MG63 (cell line): ENCODE data around the gene CIDEA. TPM values are rescaled to one million over a fixed set of nuclear protein-coding genes. Genes with fewer than 3 reads are reported as not detected.
"Not testable (repeated sequence)": the region's sequence is repeated elsewhere in the genome, so short reads cannot be mapped to it uniquely, and the experiment has no call there.

Source experiments
- DNase-seq: peaks from one replicate; pipeline ENCODE4 v3.0.0-alpha.2; 2020
- H3K27me3 ChIP-seq: fragments of 250-450 bp; sonication (Bioruptor Pico); 2 replicates; pipeline ENCODE4 v1.5.1; 2020; ENCODE audit warnings: mild to moderate bottlenecking, moderate library complexity
- H3K36me3 ChIP-seq: fragments of 250-450 bp; sonication (Bioruptor Pico); 2 replicates; pipeline ENCODE4 v1.5.1; 2020; ENCODE audit warnings: mild to moderate bottlenecking, moderate library complexity
- H3K4me3 ChIP-seq: fragments of 250-450 bp; sonication (Bioruptor Pico); 2 replicates; pipeline ENCODE4 v1.5.1; 2020; ENCODE audit warnings: mild to moderate bottlenecking, moderate library complexity
- H3K9me3 ChIP-seq: fragments of 250-450 bp; sonication (Bioruptor Pico); 2 replicates; pipeline ENCODE4 v1.5.1; 2020; ENCODE audit warnings: mild to moderate bottlenecking, moderate library complexity
- total RNA-seq: library from RNA; depleted of rRNA; stranded (reverse); fragments of >200 nt; shearing (Covaris generic); gene quantifications from 2 replicates; pipeline ENCODE4 v1.2.3, GENCODE V29; 2014; ENCODE audit warnings: low replicate concordance; rRNA removed

The CIDEA gene, protein sequence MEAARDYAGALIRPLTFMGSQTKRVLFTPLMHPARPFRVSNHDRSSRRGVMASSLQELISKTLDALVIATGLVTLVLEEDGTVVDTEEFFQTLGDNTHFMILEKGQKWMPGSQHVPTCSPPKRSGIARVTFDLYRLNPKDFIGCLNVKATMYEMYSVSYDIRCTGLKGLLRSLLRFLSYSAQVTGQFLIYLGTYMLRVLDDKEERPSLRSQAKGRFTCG
- total RNA-seq, result not detected in 2 replicates

DNA sequence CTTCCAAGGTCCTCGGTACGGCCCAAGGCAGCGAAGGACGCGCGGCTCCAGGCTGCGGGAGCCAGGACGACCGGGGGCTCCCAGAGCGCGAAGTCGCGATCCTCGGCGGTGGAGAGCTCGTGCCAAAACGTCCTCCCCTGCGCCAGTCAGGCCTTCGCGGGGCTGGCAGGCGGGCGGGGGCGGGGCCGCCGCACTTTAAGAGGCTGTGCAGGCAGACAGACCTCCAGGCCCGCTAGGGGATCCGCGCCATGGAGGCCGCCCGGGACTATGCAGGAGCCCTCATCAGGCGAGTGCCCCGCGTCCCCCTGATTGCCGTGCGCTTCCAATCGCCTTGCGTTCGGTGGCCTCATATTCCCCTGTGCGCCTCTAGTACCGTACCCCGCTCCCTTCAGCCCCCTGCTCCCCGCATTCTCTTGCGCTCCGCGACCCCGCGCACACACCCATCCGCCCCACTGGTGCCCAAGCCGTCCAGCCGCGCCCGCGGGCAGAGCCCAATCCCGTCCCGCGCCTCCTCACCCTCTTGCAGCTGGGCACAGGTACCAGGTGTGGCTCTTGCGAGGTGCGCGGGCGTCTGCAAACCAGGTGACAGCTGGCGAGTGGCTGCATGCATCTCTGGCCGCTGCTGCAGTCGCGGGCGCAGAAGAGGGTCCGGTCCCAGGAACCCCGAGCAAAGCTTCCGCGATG is at the start of gene CIDEA:
Gene CIDEA (plus strand): TSS at position 226 of the 684 bp plus-strand sequence. CDS start 23 bp downstream, at position 249.
- Histone ChIP-seq H3K9me3 (no peaks in the 10 kb centered on the region), H3K36me3 (no peaks in the 10 kb centered on the region), H3K4me3 (no peak within 1 kb of the TSS), H3K27me3 (peaks cover 11% of the 10 kb centered on the region)
- no peak for DNase-seq

DNA sequence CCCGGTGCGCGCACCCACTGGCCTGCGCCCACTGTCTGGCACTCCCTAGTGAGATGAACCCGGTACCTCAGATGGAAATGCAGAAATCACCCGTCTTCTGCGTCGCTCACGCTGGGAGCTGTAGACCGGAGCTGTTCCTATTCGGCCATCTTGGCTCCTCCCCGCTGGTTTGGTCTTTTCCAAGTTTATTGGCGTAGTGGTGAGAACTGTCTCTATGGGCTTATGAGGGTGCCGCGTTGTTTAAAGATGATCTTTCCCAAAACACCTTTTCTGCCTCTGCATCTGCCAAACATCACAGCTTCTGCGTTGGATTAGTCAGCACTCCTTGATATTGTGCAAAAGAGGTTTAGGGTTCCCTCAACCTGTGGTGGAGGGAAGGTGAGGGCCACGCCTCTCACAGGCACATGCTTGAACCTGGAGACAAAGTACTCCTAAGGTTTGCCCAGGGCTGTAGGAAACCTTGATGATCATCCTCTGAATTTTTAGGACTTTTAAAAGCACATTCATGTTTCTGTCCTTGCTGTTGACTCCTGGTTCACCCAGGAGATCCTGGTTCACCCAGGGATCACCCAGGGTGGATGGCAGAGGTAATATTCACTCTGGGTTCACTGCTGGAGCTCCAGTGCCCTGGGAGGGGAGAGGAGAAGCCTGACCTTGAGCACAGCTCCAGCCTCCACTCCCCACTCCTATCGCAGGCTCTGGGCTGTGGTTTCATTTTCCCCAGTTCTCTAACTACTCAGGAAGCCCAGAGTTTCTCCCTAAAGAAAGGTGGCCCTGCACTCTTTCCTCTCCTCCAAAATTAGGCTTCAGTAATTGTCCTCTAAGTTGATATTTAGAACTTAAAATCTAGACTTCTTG is 45.6 kb upstream of the CIDEA start:
- H3K9me3 ChIP-seq, H3K4me3 ChIP-seq, DNase-seq, H3K36me3 ChIP-seq, H3K27me3 ChIP-seq: not testable (repeated sequence)

GRCh38 chr18:12212308-12212707 is 41.9 kb upstream of the CIDEA start:
- H3K36me3 ChIP-seq, H3K27me3 ChIP-seq: not testable (repeated sequence)

DNA sequence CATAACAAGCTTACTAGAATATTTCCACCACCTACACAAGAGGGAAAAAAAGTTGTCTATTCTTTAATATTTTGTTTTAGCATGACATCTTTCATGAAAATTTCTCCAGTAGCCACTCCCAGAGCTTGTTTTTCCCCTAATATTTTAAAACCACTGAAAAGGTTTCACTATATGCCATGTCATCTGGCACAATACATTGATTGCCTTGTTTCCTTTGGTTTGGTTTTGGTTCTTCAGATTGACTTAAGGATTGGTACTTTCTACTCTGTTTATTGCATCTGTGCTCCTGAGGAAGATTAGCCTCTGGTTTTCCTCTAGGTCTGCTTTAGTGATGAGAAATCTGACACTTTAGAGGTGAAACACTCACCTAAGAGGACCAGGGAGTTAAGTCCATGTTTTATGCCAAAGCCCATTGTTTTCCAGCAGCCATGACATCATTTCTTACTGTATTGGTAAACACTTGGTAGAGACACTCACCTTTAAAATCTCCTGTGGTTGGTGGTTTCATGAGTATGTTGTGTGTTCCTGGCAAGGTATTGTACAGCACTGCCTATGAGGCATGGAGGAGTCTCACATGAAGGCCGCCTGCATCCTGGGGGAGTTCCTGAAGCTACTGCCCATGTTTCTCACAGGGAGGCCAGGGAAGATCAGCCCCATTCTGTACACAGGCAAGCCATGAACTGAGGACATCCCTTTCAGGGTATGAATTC is 39.7 kb upstream of the CIDEA start:
- not testable (repeated sequence) for H3K36me3 ChIP-seq, DNase-seq

More at GRCh38 chr18:12212308-12212707, 41.9 kb upstream of the CIDEA start:
- not testable (repeated sequence) for H3K4me3 ChIP-seq, DNase-seq, H3K9me3 ChIP-seq

DNA sequence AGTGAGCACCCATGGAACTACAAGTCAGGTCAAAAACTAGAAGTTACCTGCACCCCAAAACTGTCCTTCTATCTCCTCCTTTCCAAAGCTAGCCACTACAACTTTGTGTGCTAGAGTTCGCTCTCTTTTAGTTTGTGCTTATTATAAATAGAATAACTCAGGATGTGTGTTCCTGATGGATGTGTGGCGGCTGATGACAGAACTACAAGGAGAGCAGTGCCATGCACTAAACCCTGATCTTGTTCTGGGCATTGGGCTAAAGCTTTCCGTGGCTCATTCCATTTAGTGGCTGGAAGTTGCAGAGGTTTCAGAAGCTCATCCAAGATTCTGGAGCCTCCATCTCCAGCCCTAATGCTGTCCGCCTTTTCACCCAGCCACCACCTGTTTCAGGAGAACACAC is 37.7 kb upstream of the CIDEA start:
- not testable (repeated sequence) for H3K9me3 ChIP-seq, DNase-seq, H3K36me3 ChIP-seq, H3K27me3 ChIP-seq, H3K4me3 ChIP-seq

More for the DNA sequence above, 39.7 kb upstream of the CIDEA start:
- H3K9me3 ChIP-seq, H3K4me3 ChIP-seq, H3K27me3 ChIP-seq: not testable (repeated sequence)

DNA sequence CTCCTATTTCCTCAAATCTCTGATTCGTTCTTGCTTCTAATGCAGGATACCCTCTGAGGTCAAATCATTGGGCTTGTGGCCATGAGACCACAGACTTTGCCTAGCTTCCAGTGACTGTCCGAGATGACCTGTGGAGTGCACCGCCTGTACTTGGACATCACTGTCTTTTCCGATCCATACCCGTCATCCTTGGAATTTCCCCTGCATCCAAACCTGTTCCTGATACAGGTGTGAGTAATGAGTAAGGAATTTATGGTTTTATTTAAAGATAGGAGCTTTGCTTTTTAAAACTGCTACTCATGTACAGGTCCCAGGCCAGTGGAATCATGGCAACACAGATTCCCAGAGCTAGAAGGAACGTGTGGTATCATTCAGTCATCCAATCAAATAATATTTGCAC is 35.6 kb upstream of the CIDEA start:
- not testable (repeated sequence) for H3K27me3 ChIP-seq, H3K9me3 ChIP-seq, H3K4me3 ChIP-seq, H3K36me3 ChIP-seq, DNase-seq

- H3K9me3 ChIP-seq, H3K36me3 ChIP-seq, DNase-seq, H3K27me3 ChIP-seq, H3K4me3 ChIP-seq: not testable (repeated sequence)
Observed at GRCh38 chr18:12222041-12222440, 32.1 kb upstream of the CIDEA start.

DNA sequence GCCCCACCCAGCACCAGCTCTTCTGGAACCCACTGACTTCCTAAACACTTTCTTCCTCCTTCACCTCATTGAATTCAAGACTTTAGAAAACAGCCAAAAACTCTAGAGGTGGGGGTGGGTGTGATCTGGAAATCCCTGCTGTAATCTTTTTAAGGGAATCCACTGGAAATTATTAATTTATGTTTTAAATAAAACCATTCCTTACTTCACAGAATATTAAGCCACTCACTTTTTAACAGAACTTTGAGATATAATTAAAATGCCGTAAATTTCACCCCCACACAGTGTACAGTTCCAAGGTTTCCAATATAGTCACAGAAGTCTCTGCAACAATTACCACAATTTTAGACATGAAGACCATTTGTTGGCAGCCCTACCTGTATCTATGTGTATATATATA is 30.8 kb upstream of the CIDEA start:
- not testable (repeated sequence) for H3K36me3 ChIP-seq, DNase-seq, H3K4me3 ChIP-seq

GRCh38 chr18:12226807-12227206 is 27.4 kb upstream of the CIDEA start:
- not testable (repeated sequence) for H3K4me3 ChIP-seq, DNase-seq, H3K36me3 ChIP-seq, H3K27me3 ChIP-seq, H3K9me3 ChIP-seq

More for the DNA sequence above, 30.8 kb upstream of the CIDEA start:
- not testable (repeated sequence) for H3K27me3 ChIP-seq, H3K9me3 ChIP-seq

- H3K9me3 ChIP-seq, DNase-seq, H3K4me3 ChIP-seq, H3K27me3 ChIP-seq, H3K36me3 ChIP-seq: not testable (repeated sequence)
Observed at GRCh38 chr18:12227399-12228186, 26.6 kb upstream of the CIDEA start.

- DNase-seq, H3K27me3 ChIP-seq, H3K9me3 ChIP-seq, H3K4me3 ChIP-seq, H3K36me3 ChIP-seq: not testable (repeated sequence)
Observed at GRCh38 chr18:12228308-12228707, 25.9 kb upstream of the CIDEA start.

GRCh38 chr18:12230561-12230960 is 23.6 kb upstream of the CIDEA start:
- not testable (repeated sequence) for H3K4me3 ChIP-seq, DNase-seq, H3K36me3 ChIP-seq, H3K27me3 ChIP-seq, H3K9me3 ChIP-seq

DNA sequence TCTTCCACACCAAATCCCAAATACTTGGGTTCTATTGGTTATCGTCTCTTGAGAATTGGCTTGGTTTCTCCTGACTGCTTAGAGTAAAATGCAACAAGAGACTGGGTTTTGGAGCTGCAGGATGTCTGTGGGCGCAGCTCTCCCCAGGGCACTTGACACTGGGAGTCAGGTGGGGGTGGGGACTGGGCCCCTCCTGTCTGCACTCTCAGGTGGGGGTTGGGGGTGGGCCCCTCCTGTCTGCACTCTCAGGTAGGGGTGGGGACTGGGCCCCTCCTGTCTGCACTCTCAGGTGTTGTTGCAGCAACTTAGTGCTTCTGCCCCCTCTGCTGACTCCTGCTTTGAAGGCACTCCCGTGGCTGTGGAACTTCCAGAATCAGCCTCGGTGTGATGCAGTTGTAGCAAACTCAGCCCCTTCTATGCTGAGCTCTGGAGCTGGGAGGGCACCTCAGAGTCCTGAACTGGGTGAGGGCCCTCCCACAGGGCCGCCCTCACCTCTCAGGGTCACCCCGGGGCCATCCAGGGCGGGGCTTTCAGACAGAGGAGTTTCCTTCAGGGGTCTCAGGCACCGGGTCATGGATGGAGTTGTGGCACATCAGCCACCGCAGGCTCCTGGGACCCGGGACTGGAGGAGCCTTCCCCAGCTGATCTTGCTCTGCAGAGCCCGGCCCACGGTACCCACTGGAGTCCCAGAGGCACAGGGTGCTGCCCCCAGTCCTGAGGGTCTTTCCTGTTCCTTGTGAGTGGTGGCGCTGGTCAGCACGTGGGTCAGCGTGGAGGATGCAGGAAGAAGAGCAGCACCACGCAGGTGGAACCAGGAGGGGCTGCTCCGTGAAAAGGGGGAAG is 22.9 kb upstream of the CIDEA start:
- DNase-seq, result no peak
- H3K27me3 ChIP-seq, result no peaks in the 10 kb centered on the region
- H3K4me3 ChIP-seq, result no peak overlapping the region
- H3K9me3 ChIP-seq, result no peaks in the 10 kb centered on the region
- H3K36me3 ChIP-seq, result no peaks in the 10 kb centered on the region

DNA sequence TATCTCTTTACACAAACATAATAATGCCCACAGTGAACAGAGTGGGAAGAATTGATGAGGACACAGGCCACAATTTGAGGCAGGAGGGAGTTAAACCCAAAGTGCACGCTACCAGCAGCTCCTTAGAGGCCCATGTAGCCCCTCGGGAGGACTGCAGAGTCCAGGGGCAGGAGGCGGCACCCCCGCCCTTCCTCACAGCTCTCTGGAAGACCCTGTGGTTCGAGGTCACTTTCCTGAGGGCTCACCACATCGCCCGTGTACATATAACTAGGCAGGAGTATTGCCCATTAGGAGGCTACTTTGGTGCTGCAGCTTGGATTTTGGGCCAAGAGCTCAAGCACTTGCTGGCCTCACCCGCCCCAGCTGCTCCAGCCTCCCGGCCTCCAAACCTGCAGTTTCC is 22.2 kb upstream of the CIDEA start:
- DNase-seq, result no peak
- H3K27me3 ChIP-seq, result no peaks in the 10 kb centered on the region
- no peaks in the 10 kb centered on the region for H3K36me3 ChIP-seq
- H3K9me3 ChIP-seq, result no peaks in the 10 kb centered on the region
- H3K4me3 ChIP-seq, result no peak overlapping the region

DNA sequence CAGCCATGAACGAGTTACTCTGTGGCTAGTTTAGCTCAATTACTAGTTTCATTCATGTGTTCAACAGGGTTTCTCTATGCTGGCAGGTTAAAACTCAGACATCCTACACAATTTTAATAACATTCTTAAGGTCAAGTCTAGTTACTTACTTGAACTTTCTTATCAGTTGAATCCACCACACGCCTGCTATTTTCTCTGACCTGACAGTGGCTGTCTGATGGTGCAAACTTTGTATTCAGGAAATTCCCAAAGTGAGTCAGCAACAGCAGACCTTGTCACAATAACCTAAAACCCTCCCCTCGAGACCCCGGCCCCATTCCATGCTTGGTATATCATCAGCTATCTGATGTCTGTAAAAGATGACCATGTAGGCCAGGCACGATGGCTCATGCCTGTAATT is 20.8 kb upstream of the CIDEA start:
- no peaks in the 10 kb centered on the region for H3K9me3 ChIP-seq
- no peak overlapping the region for H3K4me3 ChIP-seq
- H3K27me3 ChIP-seq, result no peaks in the 10 kb centered on the region
- no peak for DNase-seq
- no peaks in the 10 kb centered on the region for H3K36me3 ChIP-seq
